C4-2B (cell line): ENCODE results near the gene SLC66A3.

ENCODE experiments used
- ZFX ChIP-seq: fragments of 450-650 bp; IDR thresholded peaks from 2 replicates; pipeline ENCODE4 v1.6.1; 2017
- TF ChIP-seq, protein P1 (sequence below): fragments of 450-650 bp; conservative IDR thresholded peaks from 2 replicates; pipeline ENCODE4 v1.5.1; 2017; ENCODE audit warnings: mild to moderate bottlenecking

GRCh38 chr2:11112870-11113428 lies 42.3 kb upstream of the SLC66A3 start:
- TF ChIP-seq, protein P1, sequence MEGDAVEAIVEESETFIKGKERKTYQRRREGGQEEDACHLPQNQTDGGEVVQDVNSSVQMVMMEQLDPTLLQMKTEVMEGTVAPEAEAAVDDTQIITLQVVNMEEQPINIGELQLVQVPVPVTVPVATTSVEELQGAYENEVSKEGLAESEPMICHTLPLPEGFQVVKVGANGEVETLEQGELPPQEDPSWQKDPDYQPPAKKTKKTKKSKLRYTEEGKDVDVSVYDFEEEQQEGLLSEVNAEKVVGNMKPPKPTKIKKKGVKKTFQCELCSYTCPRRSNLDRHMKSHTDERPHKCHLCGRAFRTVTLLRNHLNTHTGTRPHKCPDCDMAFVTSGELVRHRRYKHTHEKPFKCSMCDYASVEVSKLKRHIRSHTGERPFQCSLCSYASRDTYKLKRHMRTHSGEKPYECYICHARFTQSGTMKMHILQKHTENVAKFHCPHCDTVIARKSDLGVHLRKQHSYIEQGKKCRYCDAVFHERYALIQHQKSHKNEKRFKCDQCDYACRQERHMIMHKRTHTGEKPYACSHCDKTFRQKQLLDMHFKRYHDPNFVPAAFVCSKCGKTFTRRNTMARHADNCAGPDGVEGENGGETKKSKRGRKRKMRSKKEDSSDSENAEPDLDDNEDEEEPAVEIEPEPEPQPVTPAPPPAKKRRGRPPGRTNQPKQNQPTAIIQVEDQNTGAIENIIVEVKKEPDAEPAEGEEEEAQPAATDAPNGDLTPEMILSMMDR = no peak
- no peak for TF ChIP-seq ZFX
